HEK293 (cell line): Measurements from ENCODE around the gene ANAPC10.

Source experiments
- CTCF ChIP-seq: fragments of 450-650 bp; formaldehyde crosslinking; IDR thresholded peaks from 2 replicates; pipeline ENCODE4 v1.5.1; 2016; ENCODE audit warnings: missing biosample characterization, missing genetic modification characterization
- GLIS2 ChIP-seq: fragments of 450-650 bp; formaldehyde crosslinking; IDR thresholded peaks from 2 replicates; pipeline ENCODE4 v1.5.1; 2016; ENCODE audit warnings: missing biosample characterization, missing genetic modification characterization

GRCh38 chr4:144967161-144967560 lies 130.8 kb downstream of the ANAPC10 start:
- TF ChIP-seq GLIS2 = no peak
- TF ChIP-seq CTCF (tag by site-specific recombination) = no peak
